ENCODE measurements around the gene TSHZ1. TPM values are rescaled to one million over a fixed set of nuclear protein-coding genes. Genes with fewer than 3 reads are reported as not detected.

Gene TSHZ1
- total RNA-seq, 1 experiment from 2014 or later, result 7.4 TPM

- Histone ChIP-seq H3K4me1 (replicated peaks; ENCODE audit: insufficient read depth) (peaks cover 35% of the 10 kb centered on the region), H4K20me1 (ENCODE audit: insufficient read depth) (peaks cover 31% of the 10 kb centered on the region; the same call in 1 of the 2 replicates), H3K27ac (peak overlapping the region; percentile 77), H3K4me2 (peak overlapping the region; percentile 86), H3K27me3 (ENCODE audit: insufficient read depth, low read depth) (no peaks in the 10 kb centered on the region), H3K9me2 (ENCODE audit: insufficient read depth) (no peaks in the 10 kb centered on the region), H2AFZ (peak overlapping the region; percentile 71), H3K79me2 (ENCODE audit: low read depth) (peaks cover 49% of the 10 kb centered on the region), H3F3A (ENCODE audit: insufficient read depth, low read depth) (peaks cover 23% of the 10 kb centered on the region), H3K4me3 (peak overlapping the region; percentile 90), H3K9me3 (ENCODE audit: insufficient read depth, low read depth) (no peaks in the 10 kb centered on the region), H3K36me3 (ENCODE audit: low read depth) (no peaks in the 10 kb centered on the region)
- ChIA-PET POLR2A (ENCODE audit: unreplicated experiment) (no interaction called here), CTCF (no interaction called here)
- no peak for TF ChIP-seq EZH2 (IDR thresholded peaks at IDR 0.05; ENCODE audit: low read depth)
- TF ChIP-seq, protein P1, sequence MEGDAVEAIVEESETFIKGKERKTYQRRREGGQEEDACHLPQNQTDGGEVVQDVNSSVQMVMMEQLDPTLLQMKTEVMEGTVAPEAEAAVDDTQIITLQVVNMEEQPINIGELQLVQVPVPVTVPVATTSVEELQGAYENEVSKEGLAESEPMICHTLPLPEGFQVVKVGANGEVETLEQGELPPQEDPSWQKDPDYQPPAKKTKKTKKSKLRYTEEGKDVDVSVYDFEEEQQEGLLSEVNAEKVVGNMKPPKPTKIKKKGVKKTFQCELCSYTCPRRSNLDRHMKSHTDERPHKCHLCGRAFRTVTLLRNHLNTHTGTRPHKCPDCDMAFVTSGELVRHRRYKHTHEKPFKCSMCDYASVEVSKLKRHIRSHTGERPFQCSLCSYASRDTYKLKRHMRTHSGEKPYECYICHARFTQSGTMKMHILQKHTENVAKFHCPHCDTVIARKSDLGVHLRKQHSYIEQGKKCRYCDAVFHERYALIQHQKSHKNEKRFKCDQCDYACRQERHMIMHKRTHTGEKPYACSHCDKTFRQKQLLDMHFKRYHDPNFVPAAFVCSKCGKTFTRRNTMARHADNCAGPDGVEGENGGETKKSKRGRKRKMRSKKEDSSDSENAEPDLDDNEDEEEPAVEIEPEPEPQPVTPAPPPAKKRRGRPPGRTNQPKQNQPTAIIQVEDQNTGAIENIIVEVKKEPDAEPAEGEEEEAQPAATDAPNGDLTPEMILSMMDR (conservative IDR thresholded peaks at IDR 0.05), result no peak
- DNase-seq, result peak; percentile 39 to 47
- TSS peak; percentile 47 for BruUV-seq (replicated peaks)
- intact Hi-C loops (cut with micrococcal nuclease; ENCODE audit: unreplicated experiment), result loop anchor here (1.0 kb wide), 1 partner anchor 312 kb away; no protein-coding TSS in a partner anchor
Measured at GRCh38 chr18:75208155-75208835, 2.3 kb upstream of the TSHZ1 start.

GRCh38 chr18:75208836-75209128 lies 1.8 kb upstream of the TSHZ1 start:
- Histone ChIP-seq H3K36me3 (ENCODE audit: low read depth) (no peaks in the 10 kb centered on the region), H3K27ac (peak overlapping the region; percentile 77), H3K4me2 (peak overlapping the region; percentile 86; the same call in 1 of the 2 replicates), H3K4me1 (replicated peaks; ENCODE audit: insufficient read depth) (peaks cover 40% of the 10 kb centered on the region), H3K9me2 (ENCODE audit: insufficient read depth) (no peaks in the 10 kb centered on the region), H4K20me1 (ENCODE audit: insufficient read depth) (peaks cover 28% of the 10 kb centered on the region; the same call in 1 of the 2 replicates), H3K27me3 (ENCODE audit: insufficient read depth, low read depth) (no peaks in the 10 kb centered on the region), H3K79me2 (ENCODE audit: low read depth) (peaks cover 44% of the 10 kb centered on the region), H3F3A (ENCODE audit: insufficient read depth, low read depth) (peaks cover 27% of the 10 kb centered on the region), H3K9me3 (ENCODE audit: insufficient read depth, low read depth) (no peaks in the 10 kb centered on the region), H3K4me3 (peak overlapping the region; percentile 90), H2AFZ (peak overlapping the region; percentile 71; the same call in 1 of the 2 replicates)
- no peak for DNase-seq
- no peak for TF ChIP-seq EZH2 (IDR thresholded peaks at IDR 0.05; ENCODE audit: low read depth)
- TF ChIP-seq, protein P1 (conservative IDR thresholded peaks at IDR 0.05), result no peak
- no TSS peak for BruUV-seq (replicated peaks)
- intact Hi-C loops (cut with micrococcal nuclease; ENCODE audit: unreplicated experiment), result loop anchor here (1.0 kb wide), 2 partner anchors 25 to 312 kb away; no protein-coding TSS in a partner anchor
- ChIA-PET POLR2A (ENCODE audit: unreplicated experiment) (interaction anchor here (0.6 to 0.7 kb wide), 2 partner anchors 12 to 138 kb away, joined by 9 to 10 read pairs; no protein-coding TSS in a partner anchor), CTCF (no interaction called here)

- no peaks in the 10 kb centered on the region for H3K27me3 ChIP-seq (ENCODE audit: insufficient read depth, low read depth)
- peaks cover 27% of the 10 kb centered on the region for H3F3A ChIP-seq (ENCODE audit: insufficient read depth, low read depth)
- H3K9me2 ChIP-seq (ENCODE audit: insufficient read depth), result no peaks in the 10 kb centered on the region
- peak within 1 kb of the TSS; percentile 100 for H2AFZ ChIP-seq
- intact Hi-C loops (cut with micrococcal nuclease; ENCODE audit: unreplicated experiment), result loop anchor here (1.0 kb wide), 1 partner anchor 26 kb away; no protein-coding TSS in a partner anchor
- POLR2A ChIA-PET (ENCODE audit: unreplicated experiment), result interaction anchor here (0.6 to 0.7 kb wide), 4 partner anchors 11 to 526 kb away, joined by 7 to 14 read pairs (median 10); no protein-coding TSS in a partner anchor
- BruUV-seq (replicated peaks), result no TSS peak
- peaks cover 24% of the 10 kb centered on the region; the same call in 1 of the 2 replicates for H4K20me1 ChIP-seq (ENCODE audit: insufficient read depth)
- peak within 1 kb of the TSS; percentile 77 for H3K27ac ChIP-seq
- H3K4me1 ChIP-seq (replicated peaks; ENCODE audit: insufficient read depth), result peaks cover 43% of the 10 kb centered on the region
- peak within 1 kb of the TSS; percentile 93 for H3K4me2 ChIP-seq
- H3K9me3 ChIP-seq (ENCODE audit: insufficient read depth, low read depth), result no peaks in the 10 kb centered on the region
- TF ChIP-seq, protein P1 (conservative IDR thresholded peaks at IDR 0.05), result no peak
- no peak for TF ChIP-seq EZH2 (IDR thresholded peaks at IDR 0.05; ENCODE audit: low read depth)
- peak; percentile 76 to 80 for DNase-seq
- H3K79me2 ChIP-seq (ENCODE audit: low read depth), result peaks cover 38% of the 10 kb centered on the region
- CTCF ChIA-PET, result no interaction called here
- H3K4me3 ChIP-seq, result peak within 1 kb of the TSS; percentile 90
- H3K36me3 ChIP-seq (ENCODE audit: low read depth), result no peaks in the 10 kb centered on the region
Measured at GRCh38 chr18:75209129-75209950, 1.3 kb upstream of the TSHZ1 start, which contains the start of gene PTGR3. Gene PTGR3 (minus strand): TSS chr18:75209139. CDS start chr18:75209058, 81 bp downstream.

All from PC-9 (cell line).